GM21723 (cell line): Measurements from ENCODE around the gene LRP11.
"Not testable (repeated sequence)": the region's sequence is repeated elsewhere in the genome, so short reads cannot be mapped to it uniquely, and the experiment has no call there.

Source experiments
- ATAC-seq: cut with Tn5 transposase; IDR thresholded peaks from one replicate; pipeline ENCODE4 v1.9.1; 2021; ENCODE audit warnings: mild to moderate bottlenecking, moderate library complexity; ENCODE audit not compliant: unreplicated experiment

LRP11 gene, protein sequence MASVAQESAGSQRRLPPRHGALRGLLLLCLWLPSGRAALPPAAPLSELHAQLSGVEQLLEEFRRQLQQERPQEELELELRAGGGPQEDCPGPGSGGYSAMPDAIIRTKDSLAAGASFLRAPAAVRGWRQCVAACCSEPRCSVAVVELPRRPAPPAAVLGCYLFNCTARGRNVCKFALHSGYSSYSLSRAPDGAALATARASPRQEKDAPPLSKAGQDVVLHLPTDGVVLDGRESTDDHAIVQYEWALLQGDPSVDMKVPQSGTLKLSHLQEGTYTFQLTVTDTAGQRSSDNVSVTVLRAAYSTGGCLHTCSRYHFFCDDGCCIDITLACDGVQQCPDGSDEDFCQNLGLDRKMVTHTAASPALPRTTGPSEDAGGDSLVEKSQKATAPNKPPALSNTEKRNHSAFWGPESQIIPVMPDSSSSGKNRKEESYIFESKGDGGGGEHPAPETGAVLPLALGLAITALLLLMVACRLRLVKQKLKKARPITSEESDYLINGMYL

DNA sequence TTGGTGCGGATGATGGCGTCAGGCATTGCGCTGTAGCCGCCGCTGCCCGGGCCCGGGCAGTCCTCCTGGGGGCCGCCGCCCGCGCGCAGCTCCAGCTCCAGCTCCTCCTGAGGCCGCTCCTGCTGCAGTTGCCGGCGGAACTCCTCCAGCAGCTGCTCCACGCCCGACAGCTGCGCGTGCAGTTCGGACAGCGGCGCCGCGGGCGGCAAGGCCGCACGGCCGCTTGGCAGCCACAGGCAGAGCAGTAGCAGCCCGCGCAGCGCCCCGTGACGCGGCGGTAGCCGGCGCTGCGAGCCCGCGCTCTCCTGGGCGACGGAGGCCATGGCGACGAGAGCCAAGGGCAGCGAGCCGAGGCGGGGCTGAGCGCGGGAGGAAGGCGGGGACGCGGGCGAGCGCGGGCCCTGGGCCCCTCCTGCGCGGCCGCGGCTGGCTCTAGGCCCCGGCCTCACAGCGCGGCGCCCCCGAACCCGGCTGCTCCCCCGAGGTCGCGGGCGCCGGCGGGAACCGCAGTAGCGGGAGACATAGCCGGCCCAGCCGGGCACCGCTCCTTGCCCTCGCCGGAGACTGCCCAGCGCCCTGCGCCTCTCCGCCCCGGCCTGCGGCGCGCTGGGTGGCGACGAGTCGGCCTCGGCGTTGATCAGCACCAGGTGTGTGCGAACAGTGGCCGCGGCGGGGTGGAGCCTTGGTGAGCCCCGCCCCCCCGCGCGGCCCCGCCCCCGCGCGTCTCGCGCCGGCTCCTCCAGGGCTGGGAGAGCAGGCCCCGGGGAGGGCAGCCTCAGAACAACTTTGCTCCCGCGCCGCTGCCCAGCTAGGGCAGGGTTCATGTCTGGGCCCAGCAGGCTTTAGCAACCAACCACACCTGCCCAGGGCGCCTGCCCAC is at the start of gene LRP11:
Gene LRP11, minus strand, starts transcription at position 662 of the 880 bp plus-strand sequence. Its CDS starts 339 bp downstream, at position 323.
- peak; percentile 87 for ATAC-seq

DNA sequence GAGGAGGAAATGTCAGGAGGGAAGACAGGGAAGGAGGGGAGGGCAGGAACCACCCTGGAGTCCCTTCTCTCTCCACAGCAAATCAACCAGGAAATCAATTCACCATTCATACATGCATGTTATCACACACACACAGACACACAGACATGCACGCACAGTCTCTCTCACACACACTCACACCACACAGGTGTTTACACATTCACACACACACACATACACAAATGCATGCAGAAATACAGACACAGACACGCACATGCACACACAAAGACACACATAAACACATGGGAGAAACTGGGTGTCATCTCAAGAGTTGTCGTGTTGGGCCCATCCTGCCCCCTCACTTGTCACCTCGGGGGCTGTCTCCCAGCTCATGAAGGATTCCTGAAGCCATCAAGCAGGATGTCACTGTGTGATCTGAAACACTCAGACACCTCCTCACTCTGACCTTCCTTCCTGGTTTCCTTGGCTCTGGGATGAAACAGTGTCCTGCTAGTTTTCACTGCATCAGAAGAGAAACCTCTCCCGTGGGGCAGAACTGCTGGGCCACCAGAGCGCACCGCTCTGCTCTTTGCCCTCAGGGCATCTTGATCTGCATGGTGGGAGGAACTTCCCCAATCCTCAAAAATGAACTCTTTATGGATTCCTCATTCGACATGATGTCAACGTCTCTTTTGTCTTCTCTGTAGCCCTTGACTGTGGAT is 49.5 kb upstream of the LRP11 start:
- no peak for ATAC-seq

DNA sequence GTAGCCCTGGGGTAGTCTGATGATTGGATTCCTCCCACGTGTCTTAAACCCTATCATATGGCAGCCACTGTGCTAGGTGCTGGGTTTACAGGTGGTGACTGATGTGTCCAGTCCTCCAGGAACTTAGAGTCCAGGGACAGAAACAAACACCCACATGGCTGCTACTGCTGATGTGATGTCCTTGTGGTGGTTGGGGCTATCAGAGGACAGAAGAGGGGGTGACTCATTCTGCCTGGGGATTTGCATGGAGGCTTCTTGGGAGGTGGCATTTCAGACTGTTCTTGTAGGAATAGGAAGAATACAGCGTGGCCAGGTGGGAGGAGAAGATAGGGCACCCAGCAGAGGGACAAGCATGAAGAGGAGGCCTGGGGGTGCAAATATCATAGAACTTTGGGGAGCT is 48.9 kb upstream of the LRP11 start:
- ATAC-seq: no peak

DNA sequence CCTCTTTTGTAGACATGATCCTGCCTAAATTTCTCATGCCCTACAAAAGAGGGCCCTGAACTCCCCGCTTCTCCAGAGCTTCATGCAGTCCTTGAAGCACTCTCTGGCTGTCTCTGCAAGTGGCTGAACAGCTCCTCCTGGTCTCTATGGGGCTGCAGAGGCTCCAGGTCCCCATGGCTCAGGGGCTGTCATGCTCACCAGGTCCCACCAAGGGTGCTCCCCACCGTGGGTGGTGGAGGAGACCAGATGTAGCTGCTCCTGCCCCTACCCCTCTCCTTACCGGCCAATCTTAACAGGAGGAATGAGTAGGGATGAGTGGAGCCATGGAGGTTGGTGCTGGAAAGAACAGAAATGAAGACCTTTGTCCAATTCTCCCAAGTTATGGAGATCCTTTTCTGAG is 48.5 kb upstream of the LRP11 start:
- ATAC-seq: not testable (repeated sequence)

DNA sequence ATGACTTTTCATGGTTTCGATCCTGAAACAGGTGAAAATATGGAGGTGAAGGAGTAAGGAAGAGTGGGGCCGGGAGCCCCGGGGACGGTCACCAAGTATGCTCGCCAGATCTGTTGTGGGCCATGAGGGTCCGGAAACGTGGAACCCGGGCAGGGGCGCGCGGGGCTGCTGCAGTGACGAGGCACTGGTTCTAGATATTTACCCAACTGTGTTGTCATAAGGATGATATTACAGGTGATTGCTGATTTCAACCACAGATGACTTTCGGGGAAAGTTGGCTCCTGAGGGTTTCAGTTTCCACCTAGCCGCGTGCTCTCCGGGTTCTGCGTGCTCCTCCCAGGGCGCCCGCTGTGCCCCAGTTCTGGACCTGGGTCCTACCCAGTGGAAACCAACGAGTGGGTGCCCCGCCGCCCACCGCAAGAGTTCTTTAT is 46.6 kb upstream of the LRP11 start:
- ATAC-seq: no peak

DNA sequence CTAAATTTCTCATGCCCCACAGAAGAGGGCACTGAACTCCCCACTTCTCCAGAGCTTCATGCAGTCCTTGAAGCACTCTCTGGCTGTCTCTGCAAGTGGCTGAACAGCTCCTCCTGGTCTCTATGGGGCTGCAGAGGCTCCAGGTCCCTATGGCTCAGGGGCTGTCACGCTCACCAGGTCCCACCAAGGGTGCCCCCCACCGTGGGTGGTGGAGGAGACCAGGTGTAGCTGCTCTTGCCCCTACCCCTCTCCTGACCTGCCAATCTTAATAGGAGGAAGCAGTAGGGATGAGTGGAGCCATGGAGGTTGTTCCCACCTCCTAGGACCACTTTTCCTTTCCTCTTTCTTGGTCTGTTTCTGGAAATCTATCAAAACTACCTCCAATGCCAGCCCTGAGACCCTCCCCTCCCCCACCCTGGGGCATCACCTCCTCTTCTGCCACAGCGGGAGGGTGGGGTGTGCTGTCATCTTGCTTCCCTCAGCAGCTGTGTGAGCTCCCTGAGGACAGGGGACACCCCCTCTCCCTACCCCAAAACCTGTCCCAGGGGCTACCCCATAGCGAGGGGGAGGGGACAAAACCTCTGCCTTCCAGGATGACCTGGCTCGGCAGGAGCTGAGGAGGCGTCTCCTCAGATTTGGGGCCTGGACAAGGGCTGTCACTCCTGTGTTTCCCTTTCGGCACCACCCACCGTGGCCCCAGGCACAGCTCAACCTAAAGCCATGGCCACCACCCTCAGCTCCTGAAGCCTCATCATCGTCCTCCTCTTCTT is 45.7 kb upstream of the LRP11 start:
- no peak for ATAC-seq

DNA sequence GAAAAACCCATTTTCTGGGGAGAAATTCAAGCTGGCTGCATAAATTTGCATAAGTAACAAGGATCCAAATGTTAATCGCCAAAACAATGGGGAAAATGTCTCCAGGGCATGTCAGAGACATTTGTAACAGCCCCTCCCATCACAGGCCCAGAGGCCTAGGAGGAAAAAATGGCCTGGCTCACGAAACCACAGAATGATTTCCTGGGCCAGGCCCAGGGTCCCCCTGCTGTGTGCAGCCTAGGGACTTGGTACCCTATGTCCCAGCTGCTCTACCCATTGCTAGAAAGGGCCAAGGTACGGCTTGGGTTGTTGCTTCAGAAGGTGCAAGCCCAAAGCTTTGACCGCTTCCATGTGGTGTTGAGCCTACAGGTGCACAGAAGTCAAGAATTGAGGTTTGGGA is 44.3 kb upstream of the LRP11 start:
- not testable (repeated sequence) for ATAC-seq

DNA sequence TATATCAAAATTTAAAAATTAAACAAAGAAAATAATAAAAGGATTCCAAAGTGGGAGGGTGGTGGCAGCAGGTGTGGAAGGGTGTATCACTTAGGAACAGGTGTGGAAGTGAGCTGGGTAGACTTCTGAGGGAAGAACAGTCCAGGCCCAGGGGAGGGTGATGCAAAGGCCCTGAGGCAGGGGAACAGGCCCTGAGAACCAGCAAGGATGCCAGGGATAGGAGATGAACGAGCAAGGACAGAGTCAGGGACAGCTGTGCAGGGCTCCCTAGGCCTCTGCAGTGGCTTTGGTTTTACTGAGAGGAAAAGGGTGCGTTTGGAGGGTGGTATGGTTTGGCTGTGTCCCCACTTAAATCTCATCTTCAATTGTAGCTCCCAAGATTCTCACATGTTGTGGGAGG is 43.2 kb upstream of the LRP11 start:
- ATAC-seq: no peak

DNA sequence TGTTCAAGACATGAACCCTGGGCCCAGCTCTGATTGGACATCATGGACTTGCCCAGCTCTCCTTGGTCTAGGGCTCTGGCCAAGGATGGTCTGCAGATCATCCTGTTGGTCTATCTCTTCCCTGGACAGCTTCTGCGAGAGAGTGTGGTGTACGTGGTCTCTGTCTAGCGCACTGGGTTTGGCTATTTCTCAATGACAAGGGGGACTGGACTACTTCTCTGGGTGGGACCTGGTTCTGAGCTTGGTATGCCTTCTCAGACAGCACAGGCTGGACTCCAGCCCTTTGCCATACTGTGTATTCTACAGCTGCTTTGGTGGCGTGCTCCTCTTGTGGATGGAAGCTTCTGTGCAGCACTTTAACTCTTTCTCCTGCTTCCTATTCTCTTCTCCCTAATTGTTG is 42.2 kb upstream of the LRP11 start:
- ATAC-seq: no peak

DNA sequence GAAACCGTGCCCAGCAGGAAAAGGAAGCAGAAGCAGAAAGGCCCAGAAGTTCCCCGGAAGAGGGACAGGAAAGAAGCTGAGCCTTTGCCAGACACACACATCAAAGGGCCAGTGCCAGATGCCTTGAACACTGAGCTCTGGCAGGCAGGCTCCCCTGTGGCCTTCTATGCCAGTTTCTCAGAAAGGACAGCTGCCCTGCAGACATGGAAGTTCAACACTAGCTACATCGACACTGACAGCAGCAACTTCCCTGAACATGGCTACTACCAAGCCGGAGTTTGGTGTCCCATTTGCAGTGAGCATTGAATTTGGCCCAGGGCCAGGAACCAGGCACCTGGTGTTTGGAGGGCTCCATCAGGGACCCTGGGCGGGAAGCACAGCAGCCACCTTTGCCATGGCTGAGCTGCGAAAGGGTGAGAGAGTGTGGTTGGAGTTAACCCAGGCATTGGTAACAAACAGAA is 41.8 kb upstream of the LRP11 start:
- ATAC-seq: no peak

DNA sequence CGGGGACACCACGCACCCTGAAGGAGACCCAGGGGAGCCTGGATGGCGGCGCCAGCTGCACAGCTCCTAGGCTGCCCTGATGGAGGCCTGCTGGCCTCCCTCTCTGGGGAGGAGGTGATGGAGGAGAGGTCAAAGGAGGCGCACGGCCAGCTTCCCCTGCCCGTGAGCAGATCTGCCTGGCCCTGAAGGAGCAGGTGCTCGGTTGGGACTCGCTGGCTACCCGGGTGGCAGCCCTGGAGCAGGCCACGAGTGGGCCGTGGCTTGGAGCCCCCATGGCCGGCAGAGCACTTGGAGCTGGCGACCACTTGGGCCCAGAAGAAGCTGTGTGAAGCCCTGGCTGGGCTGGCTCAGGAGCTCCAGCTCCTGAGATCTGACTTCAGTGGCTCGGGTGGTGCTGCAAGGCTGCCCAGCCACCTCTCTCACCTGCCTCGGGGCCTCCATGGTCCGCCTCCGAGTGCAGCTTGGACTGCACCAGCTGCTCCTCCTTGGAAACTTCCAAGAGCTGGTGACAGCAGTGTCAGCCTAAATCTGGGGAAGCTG is 41.3 kb upstream of the LRP11 start:
- no peak for ATAC-seq

DNA sequence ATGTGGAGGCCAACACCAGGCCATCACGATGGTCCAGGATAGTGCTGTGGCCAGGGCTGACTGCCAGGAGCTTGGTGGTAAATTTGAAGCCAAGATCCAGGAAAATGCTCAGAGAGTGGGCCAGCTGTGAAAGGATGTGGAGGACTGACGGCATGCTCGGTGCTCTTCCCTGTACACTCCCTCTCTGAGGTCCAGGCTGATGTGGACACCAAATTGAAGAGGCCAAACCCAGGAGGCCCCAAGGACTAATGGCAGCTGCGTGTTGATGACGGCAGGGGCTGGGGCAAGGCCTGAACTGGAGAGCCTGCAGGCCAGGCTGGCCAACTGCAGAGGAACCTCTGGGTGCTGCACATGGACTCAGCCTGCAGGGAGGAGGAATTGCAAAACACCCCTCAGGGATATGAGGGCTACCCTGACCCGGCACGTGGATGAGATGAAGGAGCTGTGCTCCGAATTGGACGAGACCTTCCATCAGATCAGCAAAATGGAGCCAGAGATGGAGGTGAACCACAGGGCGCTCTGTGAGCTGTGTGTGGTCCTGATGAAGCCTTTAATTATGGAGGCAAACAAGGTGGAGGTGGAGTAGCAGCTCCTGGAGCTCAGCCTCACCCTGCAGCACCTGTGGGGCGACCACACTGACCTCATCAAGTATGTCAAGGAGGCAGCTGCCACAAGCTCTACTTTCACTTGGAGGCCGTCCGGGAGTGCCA is 40.7 kb upstream of the LRP11 start:
- no peak for ATAC-seq

DNA sequence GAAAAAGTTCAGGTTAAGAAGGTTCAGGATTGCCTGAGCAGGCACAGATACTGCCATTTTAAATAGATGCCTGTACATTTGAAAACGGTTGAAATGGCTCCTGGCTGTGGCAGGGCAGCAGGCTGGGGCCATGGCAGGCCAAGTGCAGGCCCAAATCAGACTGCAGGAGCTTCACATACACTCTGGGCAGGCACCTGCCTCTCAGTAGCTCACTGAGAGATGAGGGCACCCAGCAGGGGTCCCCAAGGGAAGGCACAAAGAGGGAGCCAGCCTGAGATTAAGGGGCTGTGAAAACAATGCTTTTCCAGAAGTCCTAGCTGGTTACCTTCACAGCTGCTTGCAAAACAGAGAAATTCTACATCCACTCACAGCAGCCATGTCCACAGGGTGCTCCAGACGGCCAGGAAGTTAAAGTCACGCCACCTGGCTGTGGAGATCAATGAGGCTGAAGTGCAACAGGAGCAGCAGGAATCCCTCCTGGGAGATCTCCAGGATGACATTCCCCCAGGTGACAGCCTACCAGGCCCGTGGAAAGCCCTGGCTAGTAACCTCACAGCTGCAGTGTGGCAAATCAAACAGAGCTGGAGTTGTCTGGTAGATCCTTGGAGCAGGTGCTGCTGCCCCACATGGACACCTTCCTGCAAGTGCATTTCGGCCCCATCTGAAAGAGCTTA is 39.9 kb upstream of the LRP11 start:
- ATAC-seq: no peak

DNA sequence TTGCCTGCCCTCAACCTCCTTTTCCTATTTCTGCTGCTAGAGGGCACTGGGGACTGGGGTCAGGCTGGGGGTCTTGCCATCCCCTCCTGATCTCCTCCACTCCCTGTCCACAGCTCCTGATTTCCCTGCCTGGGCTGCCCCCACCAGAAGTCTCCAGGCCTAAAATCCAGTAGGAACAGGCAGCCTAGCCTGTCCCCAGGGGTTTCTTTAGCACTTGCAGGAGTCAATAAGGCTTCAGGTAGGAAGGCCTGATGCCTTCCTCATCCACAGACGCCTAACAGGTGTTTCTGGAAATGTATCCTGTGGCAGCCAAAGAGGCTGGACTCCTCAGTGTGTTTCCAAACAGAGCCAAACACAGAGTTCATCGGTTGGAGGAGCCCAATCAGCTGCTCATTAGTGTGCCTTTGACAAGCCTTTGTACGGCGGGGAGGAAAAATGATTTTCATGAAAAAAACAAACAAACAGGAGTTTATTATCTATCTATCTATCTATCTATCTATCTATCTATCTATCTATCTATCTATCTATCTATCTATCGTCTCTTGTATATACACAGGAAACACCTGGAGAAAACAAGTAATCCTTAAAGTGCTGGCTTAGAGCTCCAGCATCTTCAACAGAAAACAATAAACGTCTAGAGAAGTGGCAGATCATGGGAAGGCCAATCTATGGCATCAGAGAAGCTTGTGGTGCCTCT is 37.4 kb upstream of the LRP11 start:
- ATAC-seq: no peak

DNA sequence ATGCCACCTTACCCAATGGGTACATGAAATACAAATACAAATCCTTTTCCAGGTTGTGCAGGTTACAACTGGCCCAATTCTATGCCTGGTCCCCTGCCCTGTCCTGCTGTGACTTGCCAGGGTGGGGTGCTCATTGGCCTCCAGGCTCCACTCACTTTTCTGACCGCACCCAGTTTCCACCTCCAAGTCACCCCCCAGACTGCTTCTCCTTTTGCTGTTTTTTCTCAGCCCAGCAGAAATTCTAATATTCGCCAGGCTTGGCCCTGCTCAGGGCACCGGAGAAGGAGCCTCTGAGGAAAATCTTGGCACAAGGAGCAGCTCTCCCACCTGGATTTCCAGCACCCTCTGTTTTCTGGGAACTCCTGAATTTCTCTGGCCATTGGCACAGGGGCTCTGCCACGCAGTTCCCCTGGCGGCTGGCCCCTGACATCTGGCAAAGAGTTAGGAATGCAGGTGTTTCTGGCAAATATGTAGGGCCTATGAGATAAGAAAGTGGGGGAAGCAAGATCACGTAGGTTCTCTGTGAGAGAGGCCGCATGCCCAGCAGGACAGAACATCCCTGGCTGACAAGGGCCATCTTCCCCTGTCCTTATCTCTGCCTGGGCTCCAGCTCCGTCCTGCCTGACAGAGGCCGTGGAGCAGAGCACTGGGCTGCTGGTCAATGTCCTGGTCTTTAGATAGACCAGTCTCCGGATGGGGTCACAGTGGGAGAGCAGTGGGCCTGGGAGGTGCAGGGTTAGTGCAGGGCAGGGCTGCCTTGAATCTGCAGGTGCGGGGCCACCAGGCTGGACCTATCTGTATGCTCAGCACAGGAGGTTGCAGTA is 36.7 kb upstream of the LRP11 start:
- ATAC-seq: no peak

DNA sequence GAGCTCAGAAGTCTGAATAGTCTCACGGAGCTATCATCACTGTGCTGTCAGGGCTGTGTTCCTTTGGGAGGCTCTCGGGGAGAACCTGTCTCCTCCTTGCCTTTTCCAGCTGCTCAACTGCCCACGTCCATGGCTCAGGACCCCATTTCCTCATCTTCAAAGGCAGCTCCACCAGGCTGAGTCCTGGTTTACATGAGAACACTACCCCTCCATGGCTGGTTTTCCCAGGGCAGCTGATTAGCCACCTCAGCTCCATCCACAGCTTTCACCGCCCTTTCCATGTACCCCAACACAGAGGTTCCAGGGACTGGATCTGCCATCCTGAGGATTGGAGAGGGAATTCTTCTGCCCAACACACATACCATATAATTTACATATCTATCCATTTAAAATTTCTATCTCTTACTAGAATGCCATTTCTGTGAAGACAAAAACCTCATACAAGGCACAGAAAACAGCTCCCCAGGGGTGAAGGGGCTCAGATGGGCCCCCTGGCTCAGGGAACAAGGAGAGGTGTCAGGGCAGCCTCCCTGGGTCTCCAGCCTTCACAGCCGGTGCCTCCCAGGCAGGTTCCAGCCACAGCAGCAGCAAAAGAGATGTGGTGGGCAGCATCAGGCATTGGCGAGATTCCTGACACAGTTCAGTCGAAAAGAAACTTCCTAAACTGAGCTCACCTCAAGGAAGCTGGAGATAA is 35.9 kb upstream of the LRP11 start:
- no peak for ATAC-seq

DNA sequence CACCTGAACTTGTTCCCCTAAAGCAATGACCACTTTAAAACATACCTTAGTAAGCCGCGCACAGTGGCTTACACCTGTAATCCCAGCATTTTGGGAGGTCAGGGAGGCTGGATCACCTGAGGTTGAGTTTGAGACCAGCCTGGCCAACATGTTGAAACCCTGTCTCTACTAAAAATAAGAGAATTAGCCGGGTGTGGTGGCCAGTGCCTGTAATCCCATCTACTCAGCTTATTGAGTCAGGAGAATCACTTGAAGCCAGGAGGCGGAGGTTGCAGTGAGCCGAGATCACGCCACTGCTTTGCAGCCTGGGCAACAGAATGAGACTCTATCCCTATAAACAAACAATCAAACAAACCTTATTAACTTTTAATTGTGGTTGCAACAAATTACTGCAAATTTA is 35.3 kb upstream of the LRP11 start:
- no peak for ATAC-seq
